OCI-M2 (cell line): ENCODE measurements around the gene NPIPB9.
"Not testable (repeated sequence)": the region's sequence is repeated elsewhere in the genome, so short reads cannot be mapped to it uniquely, and the experiment has no call there.

ENCODE experiments used
- DNase-seq: peaks from one replicate; lab custom pipeline; 2025; ENCODE audit not compliant: unreplicated experiment; lab: John Stamatoyannopoulos, UW

NPIPB9 gene

DNA sequence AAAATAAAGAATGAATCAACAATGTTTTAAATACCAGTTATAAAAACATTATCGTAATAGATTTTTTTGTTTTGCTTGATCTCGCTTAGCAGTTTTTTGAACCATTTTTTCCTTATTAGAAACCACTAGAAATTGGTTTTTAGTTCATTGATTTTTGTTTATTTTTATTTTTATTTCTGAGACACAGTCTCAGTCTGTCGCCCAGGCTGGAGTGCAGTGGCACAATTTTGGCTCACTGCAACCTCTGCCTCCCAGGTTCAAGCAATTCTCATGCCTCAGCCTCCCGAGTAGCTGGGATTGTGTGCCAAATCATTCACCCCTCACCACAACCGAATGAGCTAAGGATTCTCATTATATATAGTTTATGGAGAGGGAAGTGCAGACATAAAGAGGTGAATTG, at the start of gene NPIPB9:
TSS of gene NPIPB9 (plus strand) at position 301 of the 400 bp plus-strand sequence.
- not testable (repeated sequence) for DNase-seq

DNA sequence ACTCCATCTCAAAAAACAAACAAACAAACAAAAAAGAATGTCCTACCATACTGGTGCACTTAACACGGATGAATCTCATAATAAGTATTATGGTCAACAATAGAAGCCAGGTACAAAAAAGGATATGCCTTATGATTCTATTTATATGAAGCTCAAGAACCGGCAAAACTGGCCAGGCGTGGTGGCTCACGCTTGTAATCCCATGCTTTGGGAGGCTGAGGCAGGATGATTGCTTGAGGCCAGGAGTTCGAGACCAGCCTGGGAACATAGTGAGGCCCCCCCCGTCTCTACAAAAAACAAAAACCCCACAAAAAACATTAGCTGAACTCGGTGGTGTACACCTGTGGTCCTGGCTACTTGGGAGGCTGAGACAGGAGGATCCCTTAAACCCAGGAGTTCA, 47.3 kb upstream of the NPIPB9 start:
- DNase-seq, result not testable (repeated sequence)

- DNase-seq, result not testable (repeated sequence)
Observed at GRCh38 chr16:28711220-28712083, 40.1 kb upstream of the NPIPB9 start, which contains the start of gene EIF3C. Gene EIF3C, plus strand, starts transcription at chr16:28711464. Its CDS starts 223 bp downstream, at chr16:28711687.

- DNase-seq, result not testable (repeated sequence)
Observed at GRCh38 chr16:28722852-28723650, 28.5 kb upstream of the NPIPB9 start.

DNA sequence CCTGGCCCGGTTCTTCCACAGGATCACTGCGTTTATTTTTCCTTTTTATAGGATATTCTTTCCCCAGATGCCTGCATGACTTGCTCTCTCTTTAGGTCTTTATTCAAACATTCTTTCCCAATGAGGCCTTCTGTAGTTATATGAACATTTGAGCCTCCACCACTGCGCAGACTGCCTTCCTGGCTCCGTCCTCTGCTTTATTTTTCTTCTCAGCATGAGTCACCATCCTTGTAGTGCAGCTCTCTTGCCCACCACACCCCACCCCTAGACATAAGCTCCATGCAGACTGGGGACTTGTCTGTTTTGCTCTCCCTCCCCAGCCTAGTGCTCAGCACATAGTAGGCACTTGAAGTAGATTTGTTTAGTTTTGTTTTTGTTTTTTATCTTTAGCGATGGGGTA, 20.3 kb upstream of the NPIPB9 start:
- not testable (repeated sequence) for DNase-seq

GRCh38 chr16:28732455-28733124, 19.0 kb upstream of the NPIPB9 start:
- not testable (repeated sequence) for DNase-seq

GRCh38 chr16:28739787-28740186, 11.8 kb upstream of the NPIPB9 start:
- not testable (repeated sequence) for DNase-seq

GRCh38 chr16:28740631-28741030, 11.0 kb upstream of the NPIPB9 start:
- not testable (repeated sequence) for DNase-seq

- not testable (repeated sequence) for DNase-seq
Observed at GRCh38 chr16:28741295-28741694, 10.3 kb upstream of the NPIPB9 start.

DNA sequence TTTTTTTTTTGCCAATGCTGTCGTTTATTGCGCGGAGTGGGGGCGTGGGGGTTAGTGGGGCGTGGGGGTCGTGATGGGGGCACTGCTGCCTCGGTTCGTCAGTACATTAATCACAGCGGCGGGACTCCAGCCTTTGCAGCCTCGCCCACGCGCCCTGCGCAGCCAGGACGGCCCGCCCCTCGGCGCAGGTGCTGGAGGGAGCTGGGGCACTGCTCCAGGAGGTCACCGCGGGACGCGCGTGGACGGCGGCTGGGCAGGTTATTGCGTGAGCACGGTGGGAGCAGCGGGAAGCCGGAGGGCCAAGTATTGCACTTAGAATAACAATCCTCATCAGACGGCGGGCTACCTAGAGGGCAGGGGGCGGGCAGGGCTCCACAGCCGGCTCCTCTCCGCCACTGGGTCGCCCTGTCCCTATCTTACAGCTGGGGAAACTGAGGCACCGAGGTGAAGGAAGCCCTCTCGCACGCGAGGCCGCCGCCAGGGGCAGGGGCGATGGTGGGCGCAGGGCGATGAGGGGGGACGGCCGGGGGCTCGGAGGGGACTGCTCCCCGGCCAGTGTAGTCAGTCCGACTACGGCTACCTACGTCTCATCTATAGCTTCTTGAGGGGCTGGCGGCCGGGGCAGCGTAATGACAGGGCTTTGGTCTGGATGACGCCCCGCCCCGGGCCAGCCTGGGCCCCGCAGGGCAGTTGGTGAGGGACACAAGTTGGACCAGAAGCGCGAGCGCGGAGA, 4.8 kb upstream of the NPIPB9 start:
- DNase-seq, result not testable (repeated sequence)

DNA sequence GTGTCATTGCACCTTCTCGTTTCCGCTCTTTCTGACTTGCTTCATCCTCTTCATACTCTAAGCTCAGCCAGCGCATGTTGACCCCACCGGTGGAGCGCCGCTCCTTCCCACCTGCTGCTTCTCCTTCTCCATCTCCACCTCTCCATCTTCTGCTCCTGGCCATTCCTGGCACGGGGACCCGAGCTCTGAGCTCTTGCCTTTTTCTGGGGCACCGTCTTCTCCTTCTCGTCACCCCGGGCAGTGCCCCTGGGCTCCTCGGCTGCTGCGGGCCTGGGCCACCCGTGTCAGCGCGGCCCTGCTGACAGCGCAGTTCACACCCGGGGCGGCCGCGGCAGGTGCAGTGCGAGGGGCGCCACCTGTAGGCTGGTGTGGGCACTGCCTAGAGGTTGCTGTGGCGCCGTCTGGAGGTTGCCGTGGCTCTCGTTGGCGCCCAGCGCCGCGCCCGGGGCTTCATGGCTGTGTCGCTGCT, 1.6 kb upstream of the NPIPB9 start:
- not testable (repeated sequence) for DNase-seq

- DNase-seq, result not testable (repeated sequence)
Observed at GRCh38 chr16:28750469-28751067, 1.0 kb upstream of the NPIPB9 start.

GRCh38 chr16:28781697-28782096, 30.1 kb downstream of the NPIPB9 start:
- not testable (repeated sequence) for DNase-seq

- not testable (repeated sequence) for DNase-seq
Observed at GRCh38 chr16:28782357-28782756, 30.8 kb downstream of the NPIPB9 start.

- not testable (repeated sequence) for DNase-seq
Observed at GRCh38 chr16:28802235-28803019, 50.8 kb downstream of the NPIPB9 start.

DNA sequence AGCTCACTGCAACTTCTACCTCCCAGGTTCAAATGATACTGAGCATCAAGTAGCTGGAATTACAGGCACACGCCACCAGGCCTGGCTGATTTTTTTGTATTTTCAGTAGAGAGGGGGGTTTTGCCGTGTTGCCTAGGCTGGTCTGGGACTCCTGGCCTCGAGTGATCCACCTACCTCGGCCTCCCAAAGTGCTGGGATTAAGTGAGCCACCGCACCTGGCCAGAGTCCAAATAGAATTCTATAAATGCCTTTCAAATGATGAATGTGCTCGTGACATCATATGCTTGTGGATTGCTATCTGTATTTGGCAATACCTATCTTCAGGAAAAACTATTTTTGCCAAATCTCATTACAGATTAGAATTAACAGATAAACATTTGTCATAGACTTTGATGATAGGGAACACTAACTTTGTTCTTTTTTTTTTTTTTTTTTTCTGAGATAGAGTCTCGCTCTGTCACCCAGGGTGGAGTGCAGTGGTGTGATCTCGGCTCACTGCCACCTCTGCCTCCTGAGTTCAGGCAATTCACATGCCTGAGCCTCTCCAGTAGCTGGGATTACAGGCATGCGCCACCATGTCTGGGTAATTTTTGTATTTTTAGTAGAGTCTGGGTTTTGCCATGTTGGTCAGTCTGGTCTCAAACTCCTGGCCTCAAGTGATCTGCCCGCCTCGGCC, 56.0 kb downstream of the NPIPB9 start:
- DNase-seq, result not testable (repeated sequence)

- no peak for DNase-seq
Observed at GRCh38 chr16:28820016-28820415, 68.4 kb downstream of the NPIPB9 start.

GRCh38 chr16:28820546-28820945, 69.0 kb downstream of the NPIPB9 start:
- DNase-seq, result not testable (repeated sequence)
